ENCODE measurements around the gene ADAMTS6.

GRCh38 chr5:65268525-65268924 is 213.2 kb downstream of the ADAMTS6 start:
- TF ChIP-seq POLR2AphosphoS5 (IDR thresholded peaks at IDR 0.05; ENCODE audit: low read depth, low read length) (no peak), POLR2A (IDR thresholded peaks at IDR 0.05; ENCODE audit: low read depth, low read length) (no peak), TAF1 (IDR thresholded peaks at IDR 0.05; ENCODE audit: borderline replicate concordance, low read depth, low read length) (no peak)

Data from GM12892 (cell line).